ENCODE measurements around the gene ADAMTS2.

Gene ADAMTS2

DNA sequence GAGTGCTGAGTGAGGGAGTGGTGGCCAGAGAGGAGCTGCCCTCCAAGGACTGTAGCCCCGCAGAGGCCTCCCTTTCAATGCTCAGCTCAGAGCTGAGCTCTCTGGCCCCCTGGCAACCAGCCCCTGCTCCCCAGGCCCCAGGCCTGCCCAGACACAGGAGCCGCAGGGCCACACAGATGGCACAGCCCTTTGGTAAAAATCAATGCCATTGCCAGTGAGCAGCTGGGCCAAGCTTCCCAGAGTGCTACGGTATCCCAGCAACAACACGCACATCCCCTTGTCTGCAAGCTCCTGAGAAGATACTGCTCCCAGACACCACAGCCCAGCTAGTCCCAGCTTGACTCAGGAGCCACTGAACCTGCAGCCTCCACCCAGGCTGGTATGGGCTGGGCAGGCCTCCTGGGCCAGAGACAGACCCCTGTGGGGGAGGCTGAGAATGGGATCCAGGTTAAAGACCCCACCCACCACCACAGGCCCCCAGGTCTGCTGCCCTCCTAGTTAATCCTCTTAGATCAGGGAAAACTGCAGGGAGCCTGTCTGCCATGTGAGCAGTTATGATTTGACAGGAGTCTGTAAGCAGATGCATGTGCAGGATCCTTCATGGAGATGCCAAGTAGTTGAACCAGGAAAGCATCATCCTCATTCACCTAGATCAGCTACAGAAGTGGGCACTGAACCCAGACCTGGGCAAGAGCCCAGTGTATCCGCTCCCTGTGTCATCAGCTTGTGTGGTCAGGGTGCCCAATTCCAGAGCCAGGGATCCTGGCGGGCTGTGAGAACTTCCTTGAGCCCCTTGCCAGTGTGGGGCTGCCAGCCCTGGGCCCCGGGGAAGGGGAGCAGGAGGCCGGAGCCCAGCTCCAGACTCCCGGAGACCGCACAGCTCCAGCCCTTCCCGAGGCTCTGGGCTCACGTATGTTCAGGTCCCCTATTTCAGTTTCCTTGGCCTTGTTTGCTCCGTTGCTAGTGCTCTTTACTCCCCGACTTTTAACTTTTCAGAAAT lies 26.7 kb upstream of the ADAMTS2 start:
- DNase-seq = no peak

DNA sequence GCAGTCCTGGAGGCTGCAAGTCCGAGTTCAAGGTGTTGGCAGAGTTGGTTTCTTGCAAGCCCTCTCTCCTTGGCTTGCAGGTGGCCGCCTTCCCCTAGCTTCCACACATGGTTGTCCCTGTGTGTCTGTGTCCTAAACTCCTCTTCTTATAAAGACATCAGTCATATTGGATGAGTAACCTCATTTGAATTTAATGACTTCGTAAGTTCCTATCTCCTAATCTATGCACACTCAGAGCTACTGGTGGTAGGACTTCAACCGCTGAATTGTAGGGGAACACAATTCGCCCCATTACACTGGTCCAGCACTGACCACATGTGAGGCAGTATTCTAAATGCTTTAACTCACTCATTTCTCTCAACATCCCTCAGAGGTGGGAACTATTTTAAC lies 25.9 kb upstream of the ADAMTS2 start:
- DNase-seq = no peak

DNA sequence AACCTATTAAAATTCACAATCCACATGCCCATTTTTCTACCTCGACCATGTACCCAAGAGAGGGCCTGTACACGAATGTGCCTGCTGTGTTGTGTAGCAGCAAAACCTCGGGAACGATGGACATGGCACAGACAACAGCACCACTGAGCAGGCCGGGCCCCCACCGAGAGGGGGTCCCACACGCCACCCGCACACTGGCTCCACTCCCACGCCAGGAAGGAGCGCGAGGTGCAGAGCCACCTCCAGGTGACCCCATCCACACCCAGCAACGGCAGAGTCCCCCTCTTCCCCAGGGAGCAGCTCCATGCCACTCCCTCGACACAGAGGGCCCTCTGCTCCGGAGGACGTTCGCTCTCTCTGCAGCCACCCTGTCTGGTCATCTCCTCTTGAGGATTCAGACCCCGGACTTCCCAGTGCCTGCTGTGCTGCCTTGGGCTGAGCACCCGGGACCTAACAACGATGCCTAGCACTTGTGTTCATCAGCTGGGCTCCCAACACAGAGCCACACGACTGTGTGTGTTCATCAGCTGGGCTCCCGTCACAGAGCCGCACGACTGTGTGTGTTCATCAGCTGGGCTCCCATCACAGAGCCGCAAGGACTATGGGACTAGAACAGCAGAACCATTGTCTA lies 25.3 kb upstream of the ADAMTS2 start:
- DNase-seq = no peak

DNA sequence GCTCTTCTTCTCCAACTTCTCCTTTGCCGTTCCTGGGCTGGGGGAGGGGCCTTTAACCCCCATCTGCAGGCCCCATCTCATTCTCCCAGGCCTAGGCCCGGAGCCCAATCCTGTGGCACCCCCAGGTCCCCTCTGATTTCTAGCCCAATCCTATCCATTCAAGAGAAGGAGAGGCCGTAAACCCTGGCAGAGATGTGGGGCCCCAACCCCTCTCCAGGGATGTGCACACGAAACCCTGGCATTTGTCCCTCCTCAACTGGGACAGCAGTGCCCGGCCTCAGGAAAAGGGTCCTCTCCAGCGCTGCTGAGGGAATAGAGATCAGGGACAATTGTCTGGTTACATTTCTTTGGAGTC lies 24.2 kb upstream of the ADAMTS2 start:
- no peak for DNase-seq

DNA sequence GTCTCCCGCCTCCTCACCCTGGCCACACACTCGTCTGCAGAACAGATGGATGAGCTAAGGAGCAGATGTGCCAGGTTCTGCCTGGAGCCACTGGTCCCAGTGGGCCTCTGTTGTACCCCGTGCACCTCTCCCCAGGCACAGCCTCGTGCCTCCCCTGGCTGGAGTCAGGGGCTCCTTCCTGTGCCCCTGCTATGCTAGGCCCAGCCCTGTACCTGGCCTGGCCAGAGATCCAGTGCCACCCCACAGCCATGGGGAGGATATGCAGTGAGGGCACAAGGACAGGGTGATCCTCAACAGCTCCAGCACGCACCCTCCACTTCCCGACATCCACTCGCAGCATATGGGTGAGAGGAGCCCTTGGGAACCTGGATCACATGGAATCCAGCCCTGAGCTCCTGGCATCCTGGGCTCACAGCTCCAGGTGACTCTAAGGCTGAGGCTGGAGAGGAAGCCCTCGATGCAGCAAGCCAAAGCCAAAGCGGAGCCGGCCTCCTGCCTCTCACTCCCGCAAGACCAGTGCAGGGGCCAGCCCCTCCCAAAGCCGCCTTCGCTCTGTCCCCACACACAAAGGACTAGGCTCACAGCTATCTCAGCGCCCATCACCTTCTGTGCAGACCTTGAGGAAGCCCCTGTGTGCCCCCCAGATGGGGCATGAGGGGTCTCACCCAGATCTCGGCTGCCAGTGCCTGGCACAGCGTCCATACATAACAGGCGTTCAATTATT lies 23.7 kb upstream of the ADAMTS2 start:
- DNase-seq = no peak

DNA sequence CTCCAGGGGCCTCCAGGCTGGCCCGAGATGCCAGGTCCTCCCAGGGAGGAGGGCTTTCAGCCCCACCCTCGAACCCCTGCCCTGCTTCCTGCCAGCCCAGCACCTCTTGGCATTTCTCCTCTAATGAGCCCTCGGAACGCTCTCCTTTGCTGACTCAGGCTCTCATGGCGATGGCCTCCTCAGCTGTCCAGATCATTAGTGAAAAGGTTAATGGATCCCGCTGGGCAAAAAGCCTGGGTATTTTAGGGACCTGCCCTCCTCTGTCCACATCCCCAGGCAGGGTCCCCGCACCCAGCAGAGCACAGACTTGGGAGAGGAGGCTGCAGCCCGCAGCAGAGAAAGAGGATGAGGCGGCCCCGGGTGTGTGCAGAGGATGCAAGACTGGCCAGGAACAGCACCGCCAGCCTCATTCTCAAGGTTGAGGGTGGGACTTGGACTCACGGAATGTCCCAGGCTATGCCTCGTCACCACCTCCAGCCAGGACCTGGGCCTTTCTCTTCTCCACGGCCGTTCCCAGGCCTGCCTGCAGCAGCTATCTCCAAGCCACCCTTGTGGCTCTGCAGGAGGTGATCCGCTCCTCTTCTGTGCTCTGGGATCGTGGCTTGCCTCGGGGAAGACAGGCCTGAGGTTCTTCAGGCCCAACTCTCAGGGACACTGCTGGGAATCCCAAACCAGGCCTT lies 23.0 kb upstream of the ADAMTS2 start:
- DNase-seq = no peak

DNA sequence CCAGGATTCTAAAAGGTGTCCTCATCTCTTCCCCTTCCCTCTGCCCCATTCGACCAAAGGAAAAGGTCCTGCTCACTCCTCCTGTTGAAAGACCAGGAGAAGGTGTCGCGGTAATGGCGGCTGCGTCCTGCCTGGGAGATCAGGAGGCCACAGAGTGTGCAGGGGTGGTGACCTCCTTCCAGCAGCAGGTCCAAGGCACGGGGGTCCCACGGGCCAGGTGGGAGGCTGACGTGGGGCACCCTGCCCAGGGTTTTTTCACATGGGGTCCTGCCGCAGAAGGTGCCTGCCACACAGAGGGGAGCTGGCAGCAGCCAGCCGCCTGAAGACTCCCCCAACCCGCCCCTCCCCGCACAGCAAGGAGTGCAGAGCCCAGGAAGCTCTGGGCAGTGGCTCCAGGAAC lies 22.2 kb upstream of the ADAMTS2 start:
- DNase-seq = no peak

DNA sequence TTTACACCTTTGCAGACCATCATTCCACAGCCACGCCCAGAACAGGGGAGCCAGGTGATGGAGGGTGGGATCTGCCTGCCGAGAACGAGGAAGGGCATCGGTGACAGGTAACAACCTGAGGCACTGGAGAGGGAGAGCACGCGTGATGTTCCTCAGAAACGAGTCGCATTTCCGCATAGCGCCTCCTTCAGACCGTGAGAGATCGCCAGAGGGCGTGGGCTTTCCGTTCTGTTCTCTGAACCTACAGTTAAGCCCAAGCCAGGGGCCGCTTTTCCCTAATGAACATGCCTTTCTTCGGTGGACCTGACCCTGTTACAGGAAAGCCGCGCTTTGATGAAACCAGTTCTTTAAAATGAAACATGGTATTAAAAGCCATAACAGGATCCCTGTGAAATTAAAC lies 17.1 kb upstream of the ADAMTS2 start:
- DNase-seq = no peak

DNA sequence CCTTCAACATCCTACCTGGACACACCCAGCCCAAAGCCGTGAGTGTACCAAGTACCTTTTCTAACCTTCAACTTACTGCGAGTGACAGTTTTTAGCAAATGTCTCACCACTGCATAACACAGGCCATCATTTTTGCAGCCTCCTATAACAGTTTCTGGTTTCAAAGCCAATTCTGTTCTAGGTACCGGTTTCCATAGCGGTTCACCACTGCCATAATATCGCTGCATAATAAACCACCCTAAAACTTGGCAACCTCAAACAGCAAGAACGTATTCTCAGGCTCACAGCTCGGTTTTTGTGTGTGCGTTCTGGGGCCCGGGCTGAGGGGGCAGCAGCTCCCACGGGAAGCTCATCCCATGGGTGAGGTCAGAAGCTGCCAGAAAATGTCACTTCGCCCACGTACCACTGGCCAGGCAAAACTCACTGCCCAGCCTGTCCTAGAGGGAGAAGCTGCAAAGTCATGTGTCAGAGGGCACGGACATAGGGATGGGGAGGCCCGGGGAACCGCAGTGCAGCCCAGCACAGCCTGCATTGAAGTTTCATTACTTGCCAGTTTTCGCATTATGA lies 15.9 kb upstream of the ADAMTS2 start:
- DNase-seq = no peak

DNA sequence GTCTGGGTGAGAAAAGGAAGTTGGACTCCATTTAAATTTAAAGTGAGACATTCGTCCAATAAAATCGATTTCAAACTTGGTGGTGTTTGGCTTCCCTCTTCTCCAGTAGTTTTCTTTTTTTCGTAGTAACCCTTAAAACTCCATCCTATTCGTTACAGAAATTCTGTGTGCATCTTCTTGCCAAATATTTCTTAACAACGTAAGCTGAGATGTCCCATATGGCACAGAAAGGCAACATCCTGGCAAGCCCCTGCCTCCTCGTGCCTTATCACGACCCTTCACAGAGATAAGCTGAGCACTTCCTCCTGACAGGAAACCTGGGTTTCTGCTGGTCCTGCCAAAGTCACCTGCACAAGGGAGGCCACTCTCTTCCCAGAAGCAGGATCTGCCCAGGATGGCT lies 11.8 kb upstream of the ADAMTS2 start:
- no peak for DNase-seq

DNA sequence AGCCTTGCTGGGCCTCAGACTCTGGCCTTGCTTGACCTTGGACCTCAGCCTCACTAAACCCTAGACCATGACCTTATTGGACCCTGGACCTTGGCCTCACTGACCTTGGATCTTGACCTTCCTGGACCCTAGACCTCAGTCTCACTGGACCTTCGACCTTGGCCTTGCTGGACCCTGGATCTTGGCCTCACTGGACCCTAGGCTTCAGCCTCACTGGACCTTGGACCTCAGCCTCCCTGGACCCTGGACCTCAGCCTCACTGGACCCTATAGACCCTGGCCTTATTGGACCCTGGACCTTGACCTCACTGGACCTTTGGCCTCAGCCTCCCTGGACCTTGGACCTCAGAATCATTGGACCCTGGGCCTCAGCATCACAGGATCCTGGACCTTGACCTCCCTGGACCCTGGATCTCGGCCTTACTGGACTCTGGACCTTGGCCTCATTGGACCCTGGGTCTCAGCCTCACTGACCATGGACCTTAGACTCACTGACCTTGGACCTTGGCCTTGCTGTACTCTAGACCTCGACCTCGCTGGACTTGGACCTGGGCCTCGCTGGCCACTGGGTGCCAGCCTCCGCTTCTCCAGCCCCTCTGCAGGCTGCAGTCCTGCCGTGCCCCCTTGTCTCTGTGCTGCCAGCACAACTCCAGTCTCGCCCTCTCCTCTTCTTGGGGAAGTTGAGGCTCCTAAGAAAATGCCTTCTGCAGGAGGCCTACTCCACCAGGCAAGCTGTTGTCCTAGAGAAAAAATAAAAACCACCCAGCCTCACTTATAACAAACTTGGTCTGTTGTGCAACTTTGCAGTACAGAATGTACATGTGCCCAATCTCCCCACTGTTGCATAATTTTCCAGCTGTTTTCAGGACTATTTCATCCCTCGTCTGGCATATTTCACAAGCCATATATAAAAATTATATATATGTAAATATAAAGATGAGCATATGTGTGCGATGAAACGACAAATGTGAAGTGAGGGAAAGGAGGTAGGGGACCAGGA lies 11.0 kb upstream of the ADAMTS2 start:
- DNase-seq = no peak

DNA sequence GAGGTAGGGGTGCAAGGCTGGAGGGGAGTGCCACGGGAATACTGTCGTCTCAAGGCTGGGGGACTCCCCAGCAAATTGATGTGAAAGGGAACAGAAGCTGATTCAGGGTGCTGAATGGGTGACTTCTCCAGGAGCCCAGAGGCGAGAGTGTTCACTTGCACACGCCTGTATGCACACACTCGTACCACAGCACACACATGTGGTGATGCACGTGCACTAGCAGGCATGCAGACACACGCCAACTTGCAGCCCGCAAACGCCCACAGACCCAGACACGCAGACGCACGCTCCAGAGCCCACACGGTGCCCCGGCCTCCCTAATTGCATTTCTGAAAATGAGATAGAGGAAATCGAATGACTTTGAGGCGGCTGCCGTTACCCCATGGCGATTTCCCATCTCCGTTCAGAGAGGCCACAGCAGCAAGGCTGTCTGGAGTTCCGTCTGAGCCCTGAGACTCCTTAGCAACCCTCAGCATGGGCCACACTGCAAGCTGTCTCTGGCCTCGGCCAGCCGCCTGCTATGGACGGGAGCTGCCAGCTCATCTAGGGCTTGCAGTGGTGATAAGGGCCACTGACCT lies 9.1 kb upstream of the ADAMTS2 start:
- DNase-seq = no peak

DNA sequence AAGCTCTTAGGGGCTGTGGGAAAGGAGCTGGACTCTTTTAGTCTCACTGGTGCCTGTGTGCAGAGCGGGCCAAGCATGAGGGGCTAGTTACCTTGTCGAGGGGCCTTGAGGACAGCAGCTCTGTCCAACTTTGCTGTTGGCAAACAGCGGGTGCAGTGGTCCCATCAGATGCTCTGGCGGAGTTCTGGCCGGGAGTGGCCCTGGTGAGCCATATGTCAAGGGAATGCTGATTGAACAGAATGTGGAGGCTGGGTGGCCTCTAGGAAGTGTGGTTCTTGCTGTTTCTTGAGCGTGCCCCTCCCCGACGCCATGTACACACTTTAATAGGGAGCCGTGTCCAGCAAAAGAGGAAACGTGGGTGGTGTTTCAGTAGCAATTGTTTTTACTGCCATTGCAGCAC lies 3.6 kb upstream of the ADAMTS2 start:
- DNase-seq = no peak

DNA sequence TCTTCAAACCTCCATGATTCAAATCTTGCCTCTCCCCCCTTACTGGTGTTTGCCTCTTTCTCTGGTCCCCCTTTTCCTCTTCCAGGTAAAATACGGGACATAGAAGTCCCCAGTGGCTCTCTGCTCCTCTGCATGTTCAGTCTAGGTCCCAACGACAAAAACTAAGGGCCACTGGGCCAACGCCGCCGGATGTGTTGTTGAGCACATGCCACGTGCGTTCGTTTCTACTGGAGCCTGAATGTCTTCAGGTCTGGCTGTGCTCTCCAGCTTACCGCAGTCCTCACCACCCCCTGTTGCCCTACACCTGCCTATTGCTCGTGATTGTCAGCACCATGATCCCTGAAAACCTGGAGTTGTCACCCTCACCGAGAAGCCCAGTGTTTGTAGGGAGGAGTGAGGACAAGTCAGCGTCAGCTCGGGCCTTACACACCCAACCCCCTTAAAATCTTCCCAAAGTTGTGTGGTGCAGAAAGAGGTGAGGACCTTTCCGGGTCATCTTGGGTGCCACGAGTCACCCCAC lies 2.8 kb upstream of the ADAMTS2 start:
- no peak for DNase-seq

DNA sequence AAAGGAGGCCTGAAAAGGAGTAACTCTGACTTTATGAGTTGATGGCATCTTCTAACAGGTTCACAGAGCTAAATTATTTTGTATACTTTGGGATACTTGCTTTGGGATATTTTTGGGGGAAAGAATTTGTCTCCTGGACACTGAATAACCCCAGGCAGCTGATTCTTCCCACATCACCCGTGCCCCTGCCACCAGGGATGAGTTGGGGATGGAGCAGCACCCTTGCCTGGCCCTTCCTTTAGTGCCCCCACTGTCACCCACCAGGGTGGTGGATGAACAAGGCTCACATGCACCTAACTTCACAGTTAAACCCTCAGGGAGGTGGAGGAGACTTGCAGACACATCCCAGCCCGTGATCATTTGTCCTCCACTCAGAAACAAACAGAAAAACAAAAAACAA lies 2.3 kb upstream of the ADAMTS2 start:
- DNase-seq = no peak

DNA sequence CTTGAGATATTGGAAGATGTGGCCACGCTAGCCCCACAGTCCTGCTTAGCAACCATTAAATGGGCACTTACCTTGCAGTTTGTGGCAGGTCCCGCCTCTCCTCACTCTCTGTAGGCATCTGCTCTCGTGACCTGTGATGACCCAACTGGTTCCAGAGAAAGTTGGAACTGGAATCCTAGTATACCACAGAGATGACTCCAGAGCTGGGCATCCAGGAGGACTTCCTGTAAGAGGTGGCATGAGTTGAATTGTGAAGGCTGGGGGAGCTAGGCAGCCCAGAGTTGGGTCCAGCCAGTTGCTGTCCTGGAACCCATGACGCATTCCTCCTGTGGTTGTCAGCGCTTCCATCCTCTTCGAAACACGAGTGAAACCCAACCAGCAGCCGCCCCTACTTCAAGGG lies 1.6 kb upstream of the ADAMTS2 start:
- DNase-seq = no peak

DNA sequence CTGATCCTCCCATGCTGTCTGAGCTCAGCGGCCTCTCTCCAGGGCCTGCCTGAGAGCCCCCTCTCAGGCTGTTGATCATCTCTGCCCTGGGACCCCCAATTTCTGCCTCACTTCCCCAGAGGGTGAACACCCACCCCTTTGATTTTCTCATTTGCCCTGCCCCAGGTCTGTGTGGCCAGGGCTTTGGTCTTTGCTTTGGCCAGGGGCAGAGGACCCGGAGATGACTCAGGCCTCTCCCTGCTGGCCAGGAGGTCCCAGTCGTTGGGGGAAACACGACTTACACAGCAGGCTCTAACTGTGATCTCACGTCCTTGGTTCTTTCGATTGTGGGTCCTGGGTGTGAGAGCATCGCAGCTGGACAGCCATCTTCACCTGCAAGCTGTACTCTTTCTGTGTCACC lies 1.1 kb upstream of the ADAMTS2 start:
- DNase-seq = no peak

DNA sequence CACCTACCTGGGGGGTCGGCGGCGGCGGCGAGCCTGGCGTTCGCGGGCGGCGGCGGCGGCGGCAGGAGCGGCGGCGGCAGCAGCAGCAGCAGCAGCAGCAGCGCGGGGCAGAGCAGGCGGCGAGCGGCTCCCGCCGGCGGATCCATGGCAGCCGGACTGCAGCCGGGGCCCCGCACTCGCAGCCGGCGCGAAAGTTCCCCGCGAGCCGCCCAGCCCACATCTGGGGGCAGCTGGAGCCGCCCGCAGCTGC lies 153 bp downstream of the ADAMTS2 start:
- no peak for DNase-seq

DNA sequence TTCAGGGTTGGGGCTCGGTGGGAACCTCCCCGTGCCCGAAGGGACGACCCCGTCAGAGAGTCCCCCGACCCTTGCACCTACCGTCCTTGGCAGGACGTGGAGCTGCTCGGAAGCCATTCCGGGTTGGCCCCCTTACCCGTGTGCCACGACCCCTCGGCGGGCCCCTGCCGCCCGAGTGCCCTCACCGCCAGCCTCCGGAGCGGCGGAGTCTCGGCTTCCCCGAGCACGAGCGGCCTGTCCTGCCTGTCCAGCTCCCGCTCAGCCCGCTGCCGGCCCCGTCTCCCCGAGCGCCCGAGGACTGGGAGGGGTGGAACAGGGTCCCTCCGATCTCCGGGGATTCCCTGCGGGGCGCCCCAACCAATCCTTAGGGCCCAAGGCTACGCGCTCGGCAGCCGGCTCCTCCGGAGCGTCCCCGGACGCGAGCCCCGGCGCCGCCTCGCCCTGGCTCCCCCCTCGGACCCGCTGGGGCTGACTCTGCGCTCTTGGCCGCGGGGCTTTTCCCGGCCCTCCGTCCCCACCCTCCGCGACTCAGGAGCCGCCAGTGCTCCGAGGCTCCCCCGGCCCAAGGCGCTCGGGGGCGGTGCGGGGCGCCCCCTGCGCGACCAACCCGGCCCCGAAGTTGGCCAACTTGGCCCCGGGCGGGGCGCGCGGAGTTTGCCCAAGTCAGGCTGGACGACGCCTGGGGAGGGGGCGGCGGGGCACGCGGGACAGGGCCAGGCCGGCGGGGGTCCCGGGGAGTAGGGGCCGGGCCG lies 654 bp downstream of the ADAMTS2 start:
- no peak for DNase-seq

DNA sequence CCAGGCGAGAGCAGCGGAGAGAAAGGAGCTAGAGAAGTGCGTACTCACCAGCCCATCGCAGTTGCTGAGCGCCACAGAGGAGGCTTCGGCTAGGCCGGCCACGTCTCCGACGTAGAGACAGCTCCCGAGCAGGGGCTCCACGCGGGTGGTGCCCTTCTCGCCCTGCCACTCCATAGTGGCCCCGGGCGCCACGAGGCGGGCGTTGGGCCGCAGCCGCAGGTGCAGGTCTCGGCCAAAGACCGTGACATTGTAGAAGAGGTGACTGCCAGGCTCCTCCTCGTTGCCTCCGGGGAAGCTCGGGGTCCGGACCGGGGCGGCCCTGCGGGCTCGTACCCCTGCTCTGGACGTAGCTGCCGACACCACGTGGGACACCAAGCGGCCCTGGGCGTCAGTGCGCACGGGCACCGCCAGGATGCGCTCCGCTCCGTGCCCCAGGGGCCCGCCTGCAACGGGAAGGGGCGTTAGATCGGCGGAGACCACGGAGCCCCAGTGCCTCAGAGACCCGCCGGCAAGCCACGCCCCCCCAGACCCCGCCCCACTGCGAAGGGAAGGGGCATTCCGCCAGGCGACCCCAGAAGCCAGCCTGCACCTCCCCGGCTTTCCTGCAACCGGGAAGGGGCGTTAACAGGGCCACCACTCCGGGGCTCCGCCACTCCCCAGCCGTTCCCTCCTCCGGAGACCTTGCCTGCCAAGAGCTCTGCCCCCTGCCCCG lies 1.4 kb downstream of the ADAMTS2 start:
- no peak for DNase-seq

Measured in NCI-H2107 (cell line).